ENCODE measurements around the gene NR0B2.

DNA sequence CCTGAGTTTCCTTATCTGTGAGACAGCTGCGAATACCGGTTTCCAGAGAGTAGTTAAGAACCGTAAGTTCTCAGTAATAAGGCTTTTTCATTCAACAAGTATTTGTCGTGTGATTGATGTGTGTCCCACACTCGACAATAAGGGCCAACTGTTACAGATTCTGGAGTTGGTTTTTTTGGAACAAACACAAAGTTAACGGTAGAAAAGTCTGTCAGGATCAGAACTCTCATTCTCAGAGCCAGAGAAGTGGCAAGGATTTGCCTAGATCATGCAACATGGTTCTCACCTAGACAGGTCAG, 8.6 kb upstream of the NR0B2 start:
- TF ChIP-seq, protein P1, sequence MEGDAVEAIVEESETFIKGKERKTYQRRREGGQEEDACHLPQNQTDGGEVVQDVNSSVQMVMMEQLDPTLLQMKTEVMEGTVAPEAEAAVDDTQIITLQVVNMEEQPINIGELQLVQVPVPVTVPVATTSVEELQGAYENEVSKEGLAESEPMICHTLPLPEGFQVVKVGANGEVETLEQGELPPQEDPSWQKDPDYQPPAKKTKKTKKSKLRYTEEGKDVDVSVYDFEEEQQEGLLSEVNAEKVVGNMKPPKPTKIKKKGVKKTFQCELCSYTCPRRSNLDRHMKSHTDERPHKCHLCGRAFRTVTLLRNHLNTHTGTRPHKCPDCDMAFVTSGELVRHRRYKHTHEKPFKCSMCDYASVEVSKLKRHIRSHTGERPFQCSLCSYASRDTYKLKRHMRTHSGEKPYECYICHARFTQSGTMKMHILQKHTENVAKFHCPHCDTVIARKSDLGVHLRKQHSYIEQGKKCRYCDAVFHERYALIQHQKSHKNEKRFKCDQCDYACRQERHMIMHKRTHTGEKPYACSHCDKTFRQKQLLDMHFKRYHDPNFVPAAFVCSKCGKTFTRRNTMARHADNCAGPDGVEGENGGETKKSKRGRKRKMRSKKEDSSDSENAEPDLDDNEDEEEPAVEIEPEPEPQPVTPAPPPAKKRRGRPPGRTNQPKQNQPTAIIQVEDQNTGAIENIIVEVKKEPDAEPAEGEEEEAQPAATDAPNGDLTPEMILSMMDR (IDR thresholded peaks at IDR 0.05) = no peak
- no peak for TF ChIP-seq POLR2A (IDR thresholded peaks at IDR 0.05)

All from vagina (tissue), 2 donors.